ENCODE measurements around the gene APOC3. TPM values are rescaled to one million over a fixed set of nuclear protein-coding genes. Genes with fewer than 3 reads are reported as not detected.

The APOC3 gene
- polyA plus RNA-seq, 1 donor (not counting 4 experiments of a cell fraction or from before 2014, with no cell fraction given): not detected

DNA sequence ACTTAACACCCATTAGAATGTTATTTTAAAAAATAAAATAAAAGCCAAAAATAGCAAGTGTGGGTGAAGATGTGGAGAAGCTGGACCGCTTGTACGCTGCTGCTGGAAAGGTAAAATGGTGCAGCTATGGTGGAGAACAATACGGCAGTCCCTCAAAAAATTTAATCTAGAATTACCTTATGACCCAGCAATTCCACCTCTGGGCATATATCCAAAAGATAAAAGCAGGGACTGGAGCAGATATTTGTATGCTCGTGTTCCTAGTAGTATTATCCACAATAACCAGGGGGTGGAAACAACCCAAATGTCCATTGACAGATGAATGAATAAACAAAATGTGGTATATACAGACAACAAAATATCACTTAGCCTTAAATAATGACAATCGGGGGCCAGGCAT, 31.9 kb upstream of the APOC3 start:
- H3K79me2 ChIP-seq (ENCODE audit: control insufficient read depth, insufficient read depth, low read length): no peaks in the 10 kb centered on the region
- H3K27me3 ChIP-seq (ENCODE audit: control insufficient read depth, extremely low read depth, insufficient read depth, low read length): no peaks in the 10 kb centered on the region
- H2AFZ ChIP-seq (ENCODE audit: control insufficient read depth, low read length): no peak overlapping the region
- no peaks in the 10 kb centered on the region for H3K36me3 ChIP-seq (ENCODE audit: control insufficient read depth in 2 of 2, extremely low read depth in 1 of 2, insufficient read depth in 2 of 2, low read length in 2 of 2)
- H3K9me3 ChIP-seq (ENCODE audit: control insufficient read depth, low read depth, low read length): no peaks in the 10 kb centered on the region
- no peak overlapping the region for H3K9ac ChIP-seq (ENCODE audit: control insufficient read depth, extremely low read depth, insufficient read depth, low read length)
- no peak overlapping the region for H3K27ac ChIP-seq (ENCODE audit: control insufficient read depth, insufficient read depth, low read length)
- H4K20me1 ChIP-seq (ENCODE audit: control insufficient read depth, extremely low read depth, insufficient read depth, low read length): no peaks in the 10 kb centered on the region
- no peak overlapping the region for H3K4me2 ChIP-seq (ENCODE audit: control insufficient read depth, extremely low read depth, insufficient read depth, low read depth, low read length)
- H3K4me1 ChIP-seq (ENCODE audit: control insufficient read depth, extremely low read depth, insufficient read depth, low read length): peaks cover 10% of the 10 kb centered on the region
- H3K9me1 ChIP-seq (ENCODE audit: control insufficient read depth, extremely low read depth, insufficient read depth, low read length): no peaks in the 10 kb centered on the region
- dilution Hi-C loops (cut with MboI; ENCODE audit: extremely low pct_ligation_motif_present, low sequenced_read_pairs): no loop called here
- TF ChIP-seq CTCF (optimal IDR thresholded peaks at IDR 0.05 in 1 of 3, IDR thresholded peaks at IDR 0.05 in 1 of 3, conservative IDR thresholded peaks at IDR 0.05 in 1 of 3; ENCODE audit: extremely low read depth in 1 of 3, insufficient read depth in 2 of 3, low read length in 3 of 3): no peak
- no peak for TF ChIP-seq EZH2 (IDR thresholded peaks at IDR 0.05; ENCODE audit: low read length)
- H3K4me3 ChIP-seq (ENCODE audit: control insufficient read depth in 2 of 3, extremely low read depth in 1 of 3, insufficient read depth in 2 of 3, low read depth in 1 of 3, low read length in 3 of 3): no peak overlapping the region
- FAIRE-seq: no peak
- no peak for DNase-seq (ENCODE audit: low read depth, low spot score)

DNA sequence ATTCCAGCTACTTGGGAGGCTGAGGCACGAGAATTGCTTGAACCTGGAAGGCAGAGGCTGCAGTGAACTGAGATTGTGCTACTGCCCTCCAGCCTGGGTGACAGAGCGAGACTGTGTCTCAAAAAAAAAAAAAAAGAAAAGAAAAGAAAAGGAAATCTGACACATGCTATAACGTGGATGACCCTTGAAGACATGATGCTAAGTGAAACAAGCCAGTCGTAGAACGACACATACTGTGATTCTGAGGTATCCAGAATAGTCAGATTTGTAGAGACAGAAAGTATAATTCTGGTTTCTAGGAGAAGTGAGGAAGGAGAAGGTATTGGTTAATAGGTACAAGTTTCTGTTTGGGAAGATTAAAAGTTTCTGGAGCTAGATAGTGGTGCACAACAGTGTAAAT, 31.3 kb upstream of the APOC3 start:
- FAIRE-seq (no peak), DNase-seq (ENCODE audit: low read depth, low spot score) (no peak)
- no peaks in the 10 kb centered on the region for H3K9me1 ChIP-seq (ENCODE audit: control insufficient read depth, extremely low read depth, insufficient read depth, low read length)
- no peak overlapping the region for H3K4me3 ChIP-seq (ENCODE audit: control insufficient read depth in 2 of 3, extremely low read depth in 1 of 3, insufficient read depth in 2 of 3, low read depth in 1 of 3, low read length in 3 of 3)
- no peaks in the 10 kb centered on the region for H3K36me3 ChIP-seq (ENCODE audit: control insufficient read depth in 2 of 2, extremely low read depth in 1 of 2, insufficient read depth in 2 of 2, low read length in 2 of 2)
- no peak overlapping the region for H2AFZ ChIP-seq (ENCODE audit: control insufficient read depth, low read length)
- no peak overlapping the region for H3K27ac ChIP-seq (ENCODE audit: control insufficient read depth, insufficient read depth, low read length)
- H4K20me1 ChIP-seq (ENCODE audit: control insufficient read depth, extremely low read depth, insufficient read depth, low read length): no peaks in the 10 kb centered on the region
- no peaks in the 10 kb centered on the region for H3K79me2 ChIP-seq (ENCODE audit: control insufficient read depth, insufficient read depth, low read length)
- H3K27me3 ChIP-seq (ENCODE audit: control insufficient read depth, extremely low read depth, insufficient read depth, low read length): no peaks in the 10 kb centered on the region
- TF ChIP-seq EZH2 (IDR thresholded peaks at IDR 0.05; ENCODE audit: low read length) (no peak), CTCF (optimal IDR thresholded peaks at IDR 0.05 in 1 of 3, IDR thresholded peaks at IDR 0.05 in 1 of 3, conservative IDR thresholded peaks at IDR 0.05 in 1 of 3; ENCODE audit: extremely low read depth in 1 of 3, insufficient read depth in 2 of 3, low read length in 3 of 3) (no peak)
- peaks cover 5% of the 10 kb centered on the region for H3K4me1 ChIP-seq (ENCODE audit: control insufficient read depth, extremely low read depth, insufficient read depth, low read length)
- H3K9ac ChIP-seq (ENCODE audit: control insufficient read depth, extremely low read depth, insufficient read depth, low read length): no peak overlapping the region
- no peaks in the 10 kb centered on the region for H3K9me3 ChIP-seq (ENCODE audit: control insufficient read depth, low read depth, low read length)
- dilution Hi-C loops (cut with MboI; ENCODE audit: extremely low pct_ligation_motif_present, low sequenced_read_pairs): no loop called here
- H3K4me2 ChIP-seq (ENCODE audit: control insufficient read depth, extremely low read depth, insufficient read depth, low read depth, low read length): no peak overlapping the region

Data from keratinocyte (primary cell).